Peyer's patch (tissue), 4 donors: ENCODE data around the gene CERT1.

ENCODE experiments used
- POLR2A ChIP-seq, 2 donors: fragments of 450-650 bp; IDR thresholded peaks; one replicate each; pipeline ENCODE4 v1.5.1; 2017; ENCODE audit warnings: antibody characterized with exemption in 2 of 2, mild to moderate bottlenecking in 2 of 2, moderate library complexity in 2 of 2
- TF ChIP-seq, protein P1 (sequence below), 6 experiments: fragments of 450-650 bp in 4 of 6; fragments of 200-600 bp in 2 of 6; sonication (generic) in 1 of 6; IDR thresholded peaks; one replicate each; pipeline ENCODE4 v1.5.1; 2017 to 2019; ENCODE audit warnings: antibody characterized with exemption in 6 of 6, mild to moderate bottlenecking in 3 of 6, moderate library complexity in 1 of 6

DNA sequence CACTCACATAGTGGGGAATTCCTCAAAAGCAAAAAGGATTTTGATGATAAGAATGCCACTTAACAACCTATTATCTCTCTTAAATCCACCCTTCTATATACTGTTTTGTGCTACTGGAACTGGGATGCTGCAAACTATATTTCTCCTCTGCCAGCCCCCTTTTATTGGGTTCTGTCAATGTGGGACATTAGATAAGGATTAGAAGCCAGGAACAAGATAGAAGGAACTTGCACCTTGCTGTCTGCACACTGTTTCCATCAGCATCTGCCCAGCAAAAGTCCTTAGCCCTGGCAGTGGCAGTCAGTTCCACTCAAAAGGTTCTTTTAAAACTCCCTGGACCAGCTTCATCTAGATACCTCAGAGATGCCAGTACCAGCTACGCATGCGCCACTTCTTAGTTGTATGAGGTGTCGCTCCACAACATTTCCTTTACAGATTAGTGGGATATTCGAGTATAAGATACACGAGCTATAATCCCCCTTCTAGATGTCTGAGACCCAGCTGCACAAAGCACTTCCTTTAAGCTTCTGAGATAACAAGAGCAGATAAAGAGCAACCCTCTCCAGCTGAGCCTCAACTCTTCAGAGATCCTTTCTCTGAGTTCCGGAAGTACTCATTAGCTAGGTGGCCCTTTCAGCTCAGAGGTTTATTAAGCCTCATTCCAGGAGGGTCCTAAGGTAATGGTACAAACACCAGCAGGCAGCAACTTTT is 45.3 kb downstream of the CERT1 start:
- TF ChIP-seq, protein P1, sequence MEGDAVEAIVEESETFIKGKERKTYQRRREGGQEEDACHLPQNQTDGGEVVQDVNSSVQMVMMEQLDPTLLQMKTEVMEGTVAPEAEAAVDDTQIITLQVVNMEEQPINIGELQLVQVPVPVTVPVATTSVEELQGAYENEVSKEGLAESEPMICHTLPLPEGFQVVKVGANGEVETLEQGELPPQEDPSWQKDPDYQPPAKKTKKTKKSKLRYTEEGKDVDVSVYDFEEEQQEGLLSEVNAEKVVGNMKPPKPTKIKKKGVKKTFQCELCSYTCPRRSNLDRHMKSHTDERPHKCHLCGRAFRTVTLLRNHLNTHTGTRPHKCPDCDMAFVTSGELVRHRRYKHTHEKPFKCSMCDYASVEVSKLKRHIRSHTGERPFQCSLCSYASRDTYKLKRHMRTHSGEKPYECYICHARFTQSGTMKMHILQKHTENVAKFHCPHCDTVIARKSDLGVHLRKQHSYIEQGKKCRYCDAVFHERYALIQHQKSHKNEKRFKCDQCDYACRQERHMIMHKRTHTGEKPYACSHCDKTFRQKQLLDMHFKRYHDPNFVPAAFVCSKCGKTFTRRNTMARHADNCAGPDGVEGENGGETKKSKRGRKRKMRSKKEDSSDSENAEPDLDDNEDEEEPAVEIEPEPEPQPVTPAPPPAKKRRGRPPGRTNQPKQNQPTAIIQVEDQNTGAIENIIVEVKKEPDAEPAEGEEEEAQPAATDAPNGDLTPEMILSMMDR (IDR thresholded peaks at IDR 0.05): no peak
- no peak for TF ChIP-seq POLR2A (IDR thresholded peaks at IDR 0.05)
